Liver (tissue), 9 donors: ENCODE results near the gene TRIM7. TPM values are rescaled to one million over a fixed set of nuclear protein-coding genes. Genes with fewer than 3 reads are reported as not detected.

Experiments
- DNase-seq: peaks from one replicate; pipeline ENCODE4 v3.0.0-alpha.2; 2017; ENCODE audit warnings: low spot score
- H3K27ac ChIP-seq, 2 donors: one replicate each; pipeline ENCODE4 v1.7.0; 2013; ENCODE audit warnings: inconsistent platforms in 2 of 2, low read length in 2 of 2, control low read depth in 1 of 2, low read depth in 1 of 2, mild to moderate bottlenecking in 1 of 2
- H3K27me3 ChIP-seq, 4 donors: one replicate each; pipeline versions ENCODE4 v1.6.1 to v1.7.0; 2013; ENCODE audit warnings: low read length in 3 of 4, inconsistent platforms in 1 of 4, mild to moderate bottlenecking in 1 of 4, moderate library complexity in 1 of 4; ENCODE audit not compliant: control insufficient read depth in 4 of 4, insufficient read depth in 4 of 4
- H3K36me3 ChIP-seq, 4 donors: one replicate each; pipeline versions ENCODE4 v1.6.1 to v1.7.0; 2013; ENCODE audit warnings: low read length in 3 of 4, mild to moderate bottlenecking in 3 of 4, low read depth in 1 of 4, moderate library complexity in 1 of 4; ENCODE audit not compliant: control insufficient read depth in 4 of 4, insufficient read depth in 3 of 4
- H3K4me1 ChIP-seq, 4 donors: one replicate each; pipeline versions ENCODE4 v1.6.1 to v1.7.0; 2013; ENCODE audit warnings: low read length in 3 of 4, mild to moderate bottlenecking in 3 of 4, moderate library complexity in 1 of 4; ENCODE audit not compliant: control insufficient read depth in 4 of 4, insufficient read depth in 4 of 4
- H3K4me3 ChIP-seq, 3 donors: one replicate each; pipeline versions ENCODE4 v1.6.1 to v1.7.0; 2013; ENCODE audit warnings: low read length in 3 of 3, control low read depth in 1 of 3, low read depth in 1 of 3, mild to moderate bottlenecking in 1 of 3
- H3K9ac ChIP-seq, 2 donors: one replicate each; pipeline ENCODE4 v1.7.0; 2013; ENCODE audit warnings: low read length in 2 of 2, mild to moderate bottlenecking in 2 of 2, moderate library complexity in 2 of 2, control low read depth in 1 of 2, low read depth in 1 of 2
- H3K9me3 ChIP-seq, 4 donors: one replicate each; pipeline versions ENCODE4 v1.6.1 to v1.7.0; 2013; ENCODE audit warnings: low read length in 3 of 4; ENCODE audit not compliant: control insufficient read depth in 4 of 4
- EGR1 ChIP-seq, 2 donors: IDR thresholded peaks; 2 replicates each; pipeline ENCODE4 v1.6.1; 2016 to 2018; ENCODE audit warnings: antibody characterized with exemption in 2 of 2, low read depth in 2 of 2
- GABPA ChIP-seq, 2 donors: IDR thresholded peaks in 1 of 2; conservative IDR thresholded peaks in 1 of 2; 2 replicates each; pipeline ENCODE4 v1.6.1; 2016; ENCODE audit warnings: antibody characterized with exemption in 2 of 2, mild to moderate bottlenecking in 1 of 2, moderate library complexity in 1 of 2
- HNF4A ChIP-seq, 2 donors: conservative IDR thresholded peaks; 2 replicates each; pipeline ENCODE4 v1.6.1; 2016; ENCODE audit warnings: antibody characterized with exemption in 2 of 2, mild to moderate bottlenecking in 2 of 2
- NR2F2 ChIP-seq: IDR thresholded peaks from 2 replicates; pipeline ENCODE4 v1.6.1; 2016; ENCODE audit warnings: antibody characterized with exemption
- RAD21 ChIP-seq, 2 donors: IDR thresholded peaks; 2 replicates each; pipeline ENCODE4 v1.6.1; 2016; ENCODE audit warnings: antibody characterized with exemption in 2 of 2, mild to moderate bottlenecking in 2 of 2
- TAF1 ChIP-seq: conservative IDR thresholded peaks from 2 replicates; pipeline ENCODE4 v1.6.1; 2016; ENCODE audit warnings: antibody characterized with exemption, mild to moderate bottlenecking
- WGBS: extraction: QIAGEN DNeasy Blood & Tissue Kit; methylation state at CpG from one replicate; pipeline ENCODE4 v1.1.7; 2013; 5-methylcytosine and 5-hydroxymethylcytosine counted together
- polyA plus RNA-seq, 2 donors: library from polyadenylated mRNA; stranded (reverse) in 1 of 2; unstranded in 1 of 2; fragments of 200-250 nt in 1 of 2; fragments of >200 nt in 1 of 2; fragmentation: Nextera tagmentation in 1 of 2; extraction: Ambion mirVana in 1 of 2; gene quantifications; one replicate each; pipeline versions ENCODE4 v1.2.1 to v1.2.3, GENCODE V29; 2013 to 2015
- total RNA-seq, 2 donors: library from RNA; depleted of rRNA; stranded (reverse); fragments of >200 nt; gene quantifications; one replicate each; pipeline ENCODE4 v1.2.3, GENCODE V29; 2014
- TF ChIP-seq, protein P1 (sequence below): fragments of 150-350 bp; IDR thresholded peaks from 2 replicates; pipeline ENCODE4 v1.5.1; 2017; ENCODE audit warnings: improper control_type of control experiment, low read depth, low read length; ENCODE audit not compliant: missing input control
- TF ChIP-seq, protein P2 (sequence below): IDR thresholded peaks from 2 replicates; pipeline ENCODE4 v1.6.1; 2016; ENCODE audit warnings: antibody characterized with exemption
- TF ChIP-seq, protein P3 (sequence below): IDR thresholded peaks from 2 replicates; pipeline ENCODE4 v1.6.1; 2016; ENCODE audit warnings: antibody characterized with exemption, mild to moderate bottlenecking
- TF ChIP-seq, protein P4 (sequence below): IDR thresholded peaks from 2 replicates; pipeline ENCODE4 v1.6.1; 2016; ENCODE audit warnings: antibody characterized with exemption
- donor health status: healthy.
- donor health status: healthy.
- donor health status: healthy.
- donor health status: healthy.
- donor health status: healthy.

TRIM7 gene
- total and polyA plus RNA-seq, 4 donors = 0.10 to 0.50 (median 0.14) TPM; not detected in 1

GRCh38 chr5:181207214-181207959, 2.4 kb upstream of the TRIM7 start (continued):
- TF ChIP-seq GABPA (IDR thresholded peaks at IDR 0.05 in 1 of 2, conservative IDR thresholded peaks at IDR 0.05 in 1 of 2) = peak in 1 of 2 donors; percentile 35
- TF ChIP-seq, protein P1, sequence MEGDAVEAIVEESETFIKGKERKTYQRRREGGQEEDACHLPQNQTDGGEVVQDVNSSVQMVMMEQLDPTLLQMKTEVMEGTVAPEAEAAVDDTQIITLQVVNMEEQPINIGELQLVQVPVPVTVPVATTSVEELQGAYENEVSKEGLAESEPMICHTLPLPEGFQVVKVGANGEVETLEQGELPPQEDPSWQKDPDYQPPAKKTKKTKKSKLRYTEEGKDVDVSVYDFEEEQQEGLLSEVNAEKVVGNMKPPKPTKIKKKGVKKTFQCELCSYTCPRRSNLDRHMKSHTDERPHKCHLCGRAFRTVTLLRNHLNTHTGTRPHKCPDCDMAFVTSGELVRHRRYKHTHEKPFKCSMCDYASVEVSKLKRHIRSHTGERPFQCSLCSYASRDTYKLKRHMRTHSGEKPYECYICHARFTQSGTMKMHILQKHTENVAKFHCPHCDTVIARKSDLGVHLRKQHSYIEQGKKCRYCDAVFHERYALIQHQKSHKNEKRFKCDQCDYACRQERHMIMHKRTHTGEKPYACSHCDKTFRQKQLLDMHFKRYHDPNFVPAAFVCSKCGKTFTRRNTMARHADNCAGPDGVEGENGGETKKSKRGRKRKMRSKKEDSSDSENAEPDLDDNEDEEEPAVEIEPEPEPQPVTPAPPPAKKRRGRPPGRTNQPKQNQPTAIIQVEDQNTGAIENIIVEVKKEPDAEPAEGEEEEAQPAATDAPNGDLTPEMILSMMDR = no peak
- TF ChIP-seq HNF4A (conservative IDR thresholded peaks at IDR 0.05) = peak in 1 of 2 donors; percentile 4
- no peak for TF ChIP-seq RAD21 (IDR thresholded peaks at IDR 0.05)
- TF ChIP-seq TAF1 = no peak

- TF ChIP-seq EGR1 (IDR thresholded peaks at IDR 0.05; ENCODE audit: low read depth in 2 of 2) (no peak), RAD21 (IDR thresholded peaks at IDR 0.05) (no peak), NR2F2 (peak; percentile 10)
- TF ChIP-seq, protein P2, sequence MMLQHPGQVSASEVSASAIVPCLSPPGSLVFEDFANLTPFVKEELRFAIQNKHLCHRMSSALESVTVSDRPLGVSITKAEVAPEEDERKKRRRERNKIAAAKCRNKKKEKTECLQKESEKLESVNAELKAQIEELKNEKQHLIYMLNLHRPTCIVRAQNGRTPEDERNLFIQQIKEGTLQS = no peak
- TF ChIP-seq, protein P3, sequence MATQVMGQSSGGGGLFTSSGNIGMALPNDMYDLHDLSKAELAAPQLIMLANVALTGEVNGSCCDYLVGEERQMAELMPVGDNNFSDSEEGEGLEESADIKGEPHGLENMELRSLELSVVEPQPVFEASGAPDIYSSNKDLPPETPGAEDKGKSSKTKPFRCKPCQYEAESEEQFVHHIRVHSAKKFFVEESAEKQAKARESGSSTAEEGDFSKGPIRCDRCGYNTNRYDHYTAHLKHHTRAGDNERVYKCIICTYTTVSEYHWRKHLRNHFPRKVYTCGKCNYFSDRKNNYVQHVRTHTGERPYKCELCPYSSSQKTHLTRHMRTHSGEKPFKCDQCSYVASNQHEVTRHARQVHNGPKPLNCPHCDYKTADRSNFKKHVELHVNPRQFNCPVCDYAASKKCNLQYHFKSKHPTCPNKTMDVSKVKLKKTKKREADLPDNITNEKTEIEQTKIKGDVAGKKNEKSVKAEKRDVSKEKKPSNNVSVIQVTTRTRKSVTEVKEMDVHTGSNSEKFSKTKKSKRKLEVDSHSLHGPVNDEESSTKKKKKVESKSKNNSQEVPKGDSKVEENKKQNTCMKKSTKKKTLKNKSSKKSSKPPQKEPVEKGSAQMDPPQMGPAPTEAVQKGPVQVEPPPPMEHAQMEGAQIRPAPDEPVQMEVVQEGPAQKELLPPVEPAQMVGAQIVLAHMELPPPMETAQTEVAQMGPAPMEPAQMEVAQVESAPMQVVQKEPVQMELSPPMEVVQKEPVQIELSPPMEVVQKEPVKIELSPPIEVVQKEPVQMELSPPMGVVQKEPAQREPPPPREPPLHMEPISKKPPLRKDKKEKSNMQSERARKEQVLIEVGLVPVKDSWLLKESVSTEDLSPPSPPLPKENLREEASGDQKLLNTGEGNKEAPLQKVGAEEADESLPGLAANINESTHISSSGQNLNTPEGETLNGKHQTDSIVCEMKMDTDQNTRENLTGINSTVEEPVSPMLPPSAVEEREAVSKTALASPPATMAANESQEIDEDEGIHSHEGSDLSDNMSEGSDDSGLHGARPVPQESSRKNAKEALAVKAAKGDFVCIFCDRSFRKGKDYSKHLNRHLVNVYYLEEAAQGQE = no peak
- TF ChIP-seq, protein P4, sequence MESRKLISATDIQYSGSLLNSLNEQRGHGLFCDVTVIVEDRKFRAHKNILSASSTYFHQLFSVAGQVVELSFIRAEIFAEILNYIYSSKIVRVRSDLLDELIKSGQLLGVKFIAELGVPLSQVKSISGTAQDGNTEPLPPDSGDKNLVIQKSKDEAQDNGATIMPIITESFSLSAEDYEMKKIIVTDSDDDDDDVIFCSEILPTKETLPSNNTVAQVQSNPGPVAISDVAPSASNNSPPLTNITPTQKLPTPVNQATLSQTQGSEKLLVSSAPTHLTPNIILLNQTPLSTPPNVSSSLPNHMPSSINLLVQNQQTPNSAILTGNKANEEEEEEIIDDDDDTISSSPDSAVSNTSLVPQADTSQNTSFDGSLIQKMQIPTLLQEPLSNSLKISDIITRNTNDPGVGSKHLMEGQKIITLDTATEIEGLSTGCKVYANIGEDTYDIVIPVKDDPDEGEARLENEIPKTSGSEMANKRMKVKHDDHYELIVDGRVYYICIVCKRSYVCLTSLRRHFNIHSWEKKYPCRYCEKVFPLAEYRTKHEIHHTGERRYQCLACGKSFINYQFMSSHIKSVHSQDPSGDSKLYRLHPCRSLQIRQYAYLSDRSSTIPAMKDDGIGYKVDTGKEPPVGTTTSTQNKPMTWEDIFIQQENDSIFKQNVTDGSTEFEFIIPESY = no peak
- TF ChIP-seq, protein P1 = no peak
- Histone ChIP-seq H3K27ac (no peak overlapping the region), H3K9me3 (no peaks in the 10 kb centered on the region), H3K4me1 (peaks cover 12 to 37% (median 26%) of the 10 kb centered on the region in 4 donors), H3K27me3 (no peaks in the 10 kb centered on the region), H3K36me3 (no peaks in the 10 kb centered on the region), H3K9ac (no peak overlapping the region), H3K4me3 (peak overlapping the region in 1 of 3 donors; percentile 25)
- WGBS = 20% methylated on average over 37 of the region's 37 CpGs
- DNase-seq = no peak
These were observed 1.0 kb upstream of the TRIM7 start for GRCh38 chr5:181205761-181206649.
